Neural cell (in vitro differentiated cells): Measurements from ENCODE around the gene PRM1. TPM values are rescaled to one million over a fixed set of nuclear protein-coding genes. Genes with fewer than 3 reads are reported as not detected.

Source experiments
- H2AFZ ChIP-seq: fragments of 200-600, 300-800 bp; sonication (generic), shearing (Covaris generic); 2 replicates; pipeline ENCODE4 v1.6.0; 2014; ENCODE audit warnings: low read depth, mild to moderate bottlenecking, antibody characterized with exemption, low read length, moderate library complexity
- H3F3A ChIP-seq: fragments of 200-600 bp; shearing (Covaris generic); 2 replicates; pipeline ENCODE4 v1.6.1; 2016; ENCODE audit warnings: mild to moderate bottlenecking, moderate library complexity, mixed read lengths, antibody characterized with exemption, low read length; ENCODE audit not compliant: insufficient read depth, poor library complexity, severe bottlenecking
- H3K27ac ChIP-seq: fragments of 200-600, 300-800 bp; sonication (generic), shearing (Covaris generic); 2 replicates; pipeline ENCODE4 v1.5.1; 2014; ENCODE audit warnings: mild to moderate bottlenecking, low read length, moderate library complexity
- H3K27me3 ChIP-seq: fragments of 300-800, 200-600 bp; sonication (generic), shearing (Covaris generic); 2 replicates; pipeline ENCODE4 v1.6.0; 2014; ENCODE audit warnings: mild to moderate bottlenecking, low read depth, low read length, moderate library complexity; ENCODE audit not compliant: insufficient read depth
- H3K36me3 ChIP-seq: fragments of 300-800, 200-600 bp; sonication (generic), shearing (Covaris generic); 2 replicates; pipeline ENCODE4 v1.5.1; 2014; ENCODE audit warnings: mild to moderate bottlenecking, antibody characterized with exemption, low read length, moderate library complexity; ENCODE audit not compliant: insufficient read depth
- H3K4me2 ChIP-seq: fragments of 300-800, 200-600 bp; sonication (generic), shearing (Covaris generic); 2 replicates; pipeline ENCODE4 v1.6.0; 2014; ENCODE audit warnings: mild to moderate bottlenecking, low read length
- H3K4me3 ChIP-seq: fragments of 300-800, 200-600 bp; sonication (generic), shearing (Covaris generic); 2 replicates; pipeline ENCODE4 v1.5.1; 2014; ENCODE audit warnings: mild to moderate bottlenecking, low read length, moderate library complexity
- H3K79me2 ChIP-seq: fragments of 200-600 bp; shearing (Covaris generic); replicated peaks from 2 replicates; pipeline ENCODE4 v1.6.0; 2014; ENCODE audit warnings: mild to moderate bottlenecking, low read length, moderate library complexity; ENCODE audit not compliant: insufficient read depth
- H3K9ac ChIP-seq: fragments of 300-800, 200-600 bp; sonication (generic), shearing (Covaris generic); 2 replicates; pipeline ENCODE4 v1.6.1; 2016; ENCODE audit warnings: mild to moderate bottlenecking, low read length, mixed read lengths
- H3K9me2 ChIP-seq: fragments of 200-600 bp; shearing (Covaris generic); 2 replicates; pipeline ENCODE4 v1.6.1; 2016; ENCODE audit warnings: mild to moderate bottlenecking, low read length, mixed read lengths; ENCODE audit not compliant: insufficient read depth
- H3K9me3 ChIP-seq: fragments of 200-600, 300-800 bp; sonication (generic), shearing (Covaris generic); 2 replicates; pipeline ENCODE4 v1.6.1; 2016; ENCODE audit warnings: mild to moderate bottlenecking, mixed run types, low read length, moderate library complexity, mixed read lengths
- H4K20me1 ChIP-seq: fragments of 200-600 bp; shearing (Covaris generic); 2 replicates; pipeline ENCODE4 v1.6.1; 2016; ENCODE audit warnings: mild to moderate bottlenecking, mixed run types; ENCODE audit not compliant: insufficient read depth
- CTCF ChIP-seq: fragments of 450-650 bp; IDR thresholded peaks from 2 replicates; pipeline ENCODE4 v1.5.1; 2014; ENCODE audit warnings: antibody characterized with exemption, mild to moderate bottlenecking, moderate library complexity; ENCODE audit not compliant: poor library complexity, severe bottlenecking
- EP300 ChIP-seq: fragments of 450-650 bp; conservative IDR thresholded peaks from 2 replicates; pipeline ENCODE4 v1.6.1; 2014; ENCODE audit warnings: antibody characterized with exemption, mild to moderate bottlenecking, moderate library complexity; ENCODE audit not compliant: poor library complexity, severe bottlenecking
- EZH2 ChIP-seq: fragments of 200-600, 300-800 bp; shearing (Covaris generic), sonication (generic); IDR thresholded peaks from 2 replicates; pipeline ENCODE4 v1.6.1; 2014; ENCODE audit warnings: antibody characterized with exemption, low read length, borderline replicate concordance, mild to moderate bottlenecking; ENCODE audit not compliant: insufficient read depth, poor library complexity, severe bottlenecking
- MXI1 ChIP-seq: fragments of 450-650 bp; conservative IDR thresholded peaks from 2 replicates; pipeline ENCODE4 v1.6.1; 2014; ENCODE audit warnings: antibody characterized with exemption, mild to moderate bottlenecking; ENCODE audit not compliant: poor library complexity, severe bottlenecking
- POLR2AphosphoS5 ChIP-seq: IDR thresholded peaks from 2 replicates; pipeline ENCODE4 v1.6.1; 2012
- RAD21 ChIP-seq: fragments of 450-650 bp; conservative IDR thresholded peaks from 2 replicates; pipeline ENCODE4 v1.6.1; 2014; ENCODE audit warnings: antibody characterized with exemption, mild to moderate bottlenecking, moderate library complexity
- REST ChIP-seq: IDR thresholded peaks from 2 replicates; pipeline ENCODE4 v1.6.1; 2012; ENCODE audit warnings: borderline replicate concordance
- SMC3 ChIP-seq: fragments of 450-650 bp; conservative IDR thresholded peaks from 2 replicates; pipeline ENCODE4 v1.6.1; 2014; ENCODE audit warnings: antibody characterized with exemption, mild to moderate bottlenecking, moderate library complexity; ENCODE audit not compliant: poor library complexity
- TAF1 ChIP-seq: IDR thresholded peaks from 2 replicates; pipeline ENCODE4 v1.6.1; 2012; ENCODE audit warnings: low read depth
- polyA plus RNA-seq: library from polyadenylated mRNA; depleted of rRNA; stranded (reverse); fragments of >200 nt; gene quantifications from 2 replicates; pipeline ENCODE4 v1.2.3, GENCODE V29; 2014

PRM1 gene
- polyA plus RNA-seq, 1 donor from 2014 or later = not detected

- Histone ChIP-seq H3K9me3 (no peaks in the 10 kb centered on the region), H3K27ac (no peak overlapping the region), H3F3A (no peaks in the 10 kb centered on the region), H3K9me2 (no peaks in the 10 kb centered on the region), H3K9ac (no peak overlapping the region), H3K36me3 (no peaks in the 10 kb centered on the region), H3K4me3 (no peak overlapping the region), H3K27me3 (no peaks in the 10 kb centered on the region), H4K20me1 (no peaks in the 10 kb centered on the region), H3K4me2 (no peak overlapping the region), H2AFZ (no peak overlapping the region), H3K79me2 (no peaks in the 10 kb centered on the region)
- no peak for TF ChIP-seq RAD21
- TF ChIP-seq MXI1 = no peak
- no peak for TF ChIP-seq EP300
- no peak for TF ChIP-seq SMC3
- TF ChIP-seq EZH2 = no peak
- TF ChIP-seq POLR2AphosphoS5 = no peak
- TF ChIP-seq REST = no peak
- no peak for TF ChIP-seq CTCF
- TF ChIP-seq TAF1 = no peak
These were observed 16.8 kb downstream of the PRM1 start for GRCh38 chr16:11264155-11264832.

- Histone ChIP-seq H3K36me3 (no peaks in the 10 kb centered on the region), H3K4me2 (no peak overlapping the region), H3K4me3 (no peak overlapping the region), H3F3A (no peaks in the 10 kb centered on the region), H3K9me2 (no peaks in the 10 kb centered on the region), H3K9ac (no peak overlapping the region), H4K20me1 (no peaks in the 10 kb centered on the region), H3K27ac (no peak overlapping the region), H2AFZ (no peak overlapping the region), H3K79me2 (no peaks in the 10 kb centered on the region), H3K9me3 (no peaks in the 10 kb centered on the region), H3K27me3 (no peaks in the 10 kb centered on the region)
- TF ChIP-seq CTCF = no peak
- no peak for TF ChIP-seq TAF1
- TF ChIP-seq MXI1 = no peak
- TF ChIP-seq EP300 = no peak
- TF ChIP-seq EZH2 = no peak
- TF ChIP-seq POLR2AphosphoS5 = no peak
- TF ChIP-seq RAD21 = no peak
- no peak for TF ChIP-seq SMC3
- no peak for TF ChIP-seq REST
These were observed 17.4 kb downstream of the PRM1 start for GRCh38 chr16:11263737-11264136.
